SU-DHL-6 (cell line): ENCODE data around the gene LARP6.

Experiments
- EZH2phosphoT487 ChIP-seq: fragments of 200-600 bp; sonication (generic), shearing (Covaris generic); conservative IDR thresholded peaks from 2 replicates; pipeline ENCODE4 v1.6.1; 2018; ENCODE audit warnings: mild to moderate bottlenecking, antibody characterized with exemption, low read length, moderate library complexity, mixed read lengths
- TF ChIP-seq, protein P1 (sequence below): fragments of 200-600 bp; sonication (generic); IDR thresholded peaks from one replicate; pipeline ENCODE4 v1.5.1; 2017; ENCODE audit warnings: antibody characterized with exemption, mild to moderate bottlenecking, low read length, moderate library complexity; ENCODE audit not compliant: insufficient read depth, poor library complexity, severe bottlenecking

DNA sequence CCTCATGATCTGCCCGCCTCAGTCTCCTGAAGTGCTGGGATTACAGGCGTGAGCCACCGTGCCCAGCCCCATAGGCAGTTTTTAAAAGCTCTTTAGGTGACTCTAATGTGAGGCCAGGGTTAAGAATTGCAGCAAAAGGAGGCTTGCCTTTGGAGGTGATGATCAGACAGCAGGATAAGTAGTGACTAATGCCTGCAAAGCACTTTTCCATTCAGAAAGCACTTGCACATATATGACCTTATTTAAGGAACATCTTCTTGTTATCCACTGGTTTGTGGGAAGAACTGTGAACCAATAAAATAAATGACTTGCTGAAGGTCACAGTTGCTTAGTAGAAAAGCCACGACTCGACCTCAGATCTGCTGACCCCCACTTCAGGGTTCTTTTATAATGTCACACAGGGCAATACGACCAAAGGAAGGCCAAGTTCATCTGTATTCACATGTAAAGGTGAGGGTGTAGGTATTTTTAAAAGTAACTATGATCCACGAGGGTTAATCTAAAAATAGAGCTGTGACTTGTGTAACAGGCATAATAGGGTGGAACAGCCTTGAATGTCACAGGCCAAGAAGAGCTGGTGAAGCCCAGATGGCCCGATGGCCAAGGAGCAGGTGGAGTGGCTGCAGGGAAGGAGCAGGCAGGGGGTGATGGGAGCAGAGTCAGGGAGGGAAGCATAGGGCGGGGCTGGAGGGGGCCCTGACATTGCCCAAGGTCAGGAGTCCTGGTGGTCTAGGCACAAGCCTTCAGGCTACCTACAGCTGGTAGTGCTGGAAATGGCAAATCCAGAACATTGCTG is 24.4 kb downstream of the LARP6 start:
- TF ChIP-seq, protein P1, sequence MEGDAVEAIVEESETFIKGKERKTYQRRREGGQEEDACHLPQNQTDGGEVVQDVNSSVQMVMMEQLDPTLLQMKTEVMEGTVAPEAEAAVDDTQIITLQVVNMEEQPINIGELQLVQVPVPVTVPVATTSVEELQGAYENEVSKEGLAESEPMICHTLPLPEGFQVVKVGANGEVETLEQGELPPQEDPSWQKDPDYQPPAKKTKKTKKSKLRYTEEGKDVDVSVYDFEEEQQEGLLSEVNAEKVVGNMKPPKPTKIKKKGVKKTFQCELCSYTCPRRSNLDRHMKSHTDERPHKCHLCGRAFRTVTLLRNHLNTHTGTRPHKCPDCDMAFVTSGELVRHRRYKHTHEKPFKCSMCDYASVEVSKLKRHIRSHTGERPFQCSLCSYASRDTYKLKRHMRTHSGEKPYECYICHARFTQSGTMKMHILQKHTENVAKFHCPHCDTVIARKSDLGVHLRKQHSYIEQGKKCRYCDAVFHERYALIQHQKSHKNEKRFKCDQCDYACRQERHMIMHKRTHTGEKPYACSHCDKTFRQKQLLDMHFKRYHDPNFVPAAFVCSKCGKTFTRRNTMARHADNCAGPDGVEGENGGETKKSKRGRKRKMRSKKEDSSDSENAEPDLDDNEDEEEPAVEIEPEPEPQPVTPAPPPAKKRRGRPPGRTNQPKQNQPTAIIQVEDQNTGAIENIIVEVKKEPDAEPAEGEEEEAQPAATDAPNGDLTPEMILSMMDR: no peak
- TF ChIP-seq EZH2phosphoT487: no peak
